Hepatocyte (in vitro differentiated cells): ENCODE measurements around the gene PLA2G12B. TPM values are rescaled to one million over a fixed set of nuclear protein-coding genes. Genes with fewer than 3 reads are reported as not detected.

Experiments
- DNase-seq: peaks from one replicate; pipeline ENCODE4 v3.0.0-alpha.2; 2016; ENCODE audit warnings: low spot score
- H2AFZ ChIP-seq: fragments of 200-600 bp; sonication (generic); 2 replicates; pipeline ENCODE4 v1.6.0; 2016; ENCODE audit warnings: antibody characterized with exemption, mild to moderate bottlenecking
- H3K27ac ChIP-seq: fragments of 200-600 bp; sonication (generic); 2 replicates; pipeline ENCODE4 v1.5.1; 2016; ENCODE audit warnings: mild to moderate bottlenecking
- H3K27me3 ChIP-seq: fragments of 200-600 bp; sonication (generic); 2 replicates; pipeline ENCODE4 v1.6.1; 2016
- H3K36me3 ChIP-seq: fragments of 200-600 bp; sonication (generic); replicated peaks from 2 replicates; pipeline ENCODE4 v1.5.1; 2016; ENCODE audit warnings: low read depth; ENCODE audit not compliant: insufficient read depth
- H3K4me1 ChIP-seq: fragments of 200-600 bp; sonication (generic); 2 replicates; pipeline ENCODE4 v1.5.1; 2016; ENCODE audit warnings: mild to moderate bottlenecking, moderate library complexity; ENCODE audit not compliant: insufficient read depth
- H3K4me2 ChIP-seq: fragments of 200-600 bp; sonication (generic); 2 replicates; pipeline ENCODE4 v1.6.0; 2016
- H3K4me3 ChIP-seq: fragments of 200-600 bp; sonication (generic); 2 replicates; pipeline ENCODE4 v1.5.1; 2016; ENCODE audit warnings: mild to moderate bottlenecking
- H3K79me2 ChIP-seq: fragments of 200-600 bp; sonication (generic); 2 replicates; pipeline ENCODE4 v1.6.0; 2017; ENCODE audit warnings: mild to moderate bottlenecking
- H3K9me2 ChIP-seq: fragments of 200-600 bp; sonication (generic); replicated peaks from 2 replicates; pipeline ENCODE4 v1.6.0; 2017; ENCODE audit warnings: mild to moderate bottlenecking; ENCODE audit not compliant: insufficient read depth
- H3K9me3 ChIP-seq: fragments of 200-600 bp; sonication (generic); 2 replicates; pipeline ENCODE4 v1.5.1; 2016; ENCODE audit warnings: low read depth, mild to moderate bottlenecking
- H4K20me1 ChIP-seq: fragments of 200-600 bp; sonication (generic); 2 replicates; pipeline ENCODE4 v1.6.0; 2016; ENCODE audit warnings: mild to moderate bottlenecking; ENCODE audit not compliant: insufficient read depth, poor library complexity, severe bottlenecking
- EZH2 ChIP-seq: fragments of 200-600 bp; sonication (generic); IDR thresholded peaks from 2 replicates; pipeline ENCODE4 v1.6.1; 2016; ENCODE audit warnings: antibody characterized with exemption, mild to moderate bottlenecking, borderline replicate concordance
- EZH2phosphoT487 ChIP-seq: fragments of 200-600 bp; sonication (generic); IDR thresholded peaks from one replicate; pipeline ENCODE4 v1.6.1; 2018; ENCODE audit warnings: antibody characterized with exemption, mild to moderate bottlenecking, low read depth, moderate library complexity; ENCODE audit not compliant: unreplicated experiment, severe bottlenecking
- WGBS: methylation state at CpG from one replicate; pipeline ENCODE4 v1.1.6; 2016; ENCODE audit warnings: low lambda C conversion rate; ENCODE audit errors: missing lambda C conversion rate; 5-methylcytosine and 5-hydroxymethylcytosine counted together
- polyA plus RNA-seq: library from polyadenylated mRNA; unstranded; fragments of >200 nt; fragmentation: Nextera tagmentation; extraction: Ambion mirVana; gene quantifications from 2 replicates; pipeline ENCODE4 v1.2.1, GENCODE V29; 2016
- total RNA-seq: library from RNA; depleted of rRNA; stranded (reverse); fragments of >200 nt; gene quantifications from 2 replicates; pipeline ENCODE4 v1.2.3, GENCODE V29; 2014
- TF ChIP-seq, protein P1 (sequence below): fragments of 200-600 bp; sonication (generic); IDR thresholded peaks from 2 replicates; pipeline ENCODE4 v1.5.1; 2016; ENCODE audit warnings: antibody characterized with exemption, mild to moderate bottlenecking; ENCODE audit not compliant: poor library complexity

PLA2G12B gene
- total and polyA plus RNA-seq, 2 experiments from 2014 or later, result 21.1 to 39.9 TPM

DNA sequence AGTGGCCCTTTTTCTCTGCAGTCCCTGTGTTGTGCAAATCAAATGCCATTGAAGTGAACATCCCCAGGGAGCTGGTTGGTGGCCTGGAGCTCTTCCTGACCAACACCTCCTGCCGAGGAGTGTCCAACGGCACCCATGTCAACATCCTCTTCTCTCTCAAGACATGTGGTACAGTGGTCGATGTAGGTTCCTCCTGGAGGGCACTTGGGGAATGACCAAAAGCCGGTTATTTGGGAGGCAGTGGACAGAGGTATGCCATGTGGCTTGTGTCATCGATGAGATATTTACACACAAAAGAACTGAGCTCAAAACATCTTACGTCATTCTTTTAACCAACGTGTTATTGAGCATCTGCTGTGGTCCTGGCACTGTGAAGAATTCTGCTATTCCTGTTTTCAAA is 41.3 kb downstream of the PLA2G12B start:
- no peak for DNase-seq
- H3K27me3 ChIP-seq, result no peaks in the 10 kb centered on the region
- H3K79me2 ChIP-seq, result no peaks in the 10 kb centered on the region
- no peaks in the 10 kb centered on the region for H3K4me1 ChIP-seq
- no peaks in the 10 kb centered on the region for H3K9me2 ChIP-seq
- no peak overlapping the region for H3K27ac ChIP-seq
- H3K36me3 ChIP-seq, result no peaks in the 10 kb centered on the region
- TF ChIP-seq, protein P1, sequence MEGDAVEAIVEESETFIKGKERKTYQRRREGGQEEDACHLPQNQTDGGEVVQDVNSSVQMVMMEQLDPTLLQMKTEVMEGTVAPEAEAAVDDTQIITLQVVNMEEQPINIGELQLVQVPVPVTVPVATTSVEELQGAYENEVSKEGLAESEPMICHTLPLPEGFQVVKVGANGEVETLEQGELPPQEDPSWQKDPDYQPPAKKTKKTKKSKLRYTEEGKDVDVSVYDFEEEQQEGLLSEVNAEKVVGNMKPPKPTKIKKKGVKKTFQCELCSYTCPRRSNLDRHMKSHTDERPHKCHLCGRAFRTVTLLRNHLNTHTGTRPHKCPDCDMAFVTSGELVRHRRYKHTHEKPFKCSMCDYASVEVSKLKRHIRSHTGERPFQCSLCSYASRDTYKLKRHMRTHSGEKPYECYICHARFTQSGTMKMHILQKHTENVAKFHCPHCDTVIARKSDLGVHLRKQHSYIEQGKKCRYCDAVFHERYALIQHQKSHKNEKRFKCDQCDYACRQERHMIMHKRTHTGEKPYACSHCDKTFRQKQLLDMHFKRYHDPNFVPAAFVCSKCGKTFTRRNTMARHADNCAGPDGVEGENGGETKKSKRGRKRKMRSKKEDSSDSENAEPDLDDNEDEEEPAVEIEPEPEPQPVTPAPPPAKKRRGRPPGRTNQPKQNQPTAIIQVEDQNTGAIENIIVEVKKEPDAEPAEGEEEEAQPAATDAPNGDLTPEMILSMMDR, result no peak
- no peak for TF ChIP-seq EZH2
- no peaks in the 10 kb centered on the region for H4K20me1 ChIP-seq
- WGBS, result 95% methylated on average over 7 of the region's 7 CpGs
- H3K4me2 ChIP-seq, result no peak overlapping the region
- no peaks in the 10 kb centered on the region for H3K9me3 ChIP-seq
- no peak overlapping the region for H3K4me3 ChIP-seq
- no peak overlapping the region for H2AFZ ChIP-seq

DNA sequence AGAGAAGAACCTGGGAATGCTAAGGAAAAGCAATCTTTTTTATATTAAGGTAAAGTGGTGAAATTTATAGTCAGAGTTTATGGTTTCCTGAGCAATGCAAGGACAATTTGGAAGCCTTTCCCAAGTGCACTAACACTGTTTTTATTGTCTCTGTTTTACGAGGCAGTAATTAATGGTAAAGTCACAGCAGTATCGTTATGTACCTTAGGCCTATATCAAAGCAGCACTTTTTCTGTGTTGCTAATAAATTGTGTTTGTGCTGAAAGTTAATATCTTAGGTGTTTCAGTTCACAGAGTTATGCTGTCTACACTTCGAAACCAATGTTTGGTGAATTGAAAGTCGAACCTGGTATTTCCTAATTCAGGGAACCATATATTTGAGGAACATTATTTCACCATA is 41.9 kb downstream of the PLA2G12B start:
- Histone ChIP-seq H3K27ac (no peak overlapping the region), H3K9me3 (no peaks in the 10 kb centered on the region), H2AFZ (no peak overlapping the region), H3K4me1 (no peaks in the 10 kb centered on the region), H4K20me1 (no peaks in the 10 kb centered on the region), H3K27me3 (no peaks in the 10 kb centered on the region), H3K4me3 (no peak overlapping the region), H3K9me2 (no peaks in the 10 kb centered on the region), H3K4me2 (no peak overlapping the region), H3K79me2 (no peaks in the 10 kb centered on the region), H3K36me3 (no peaks in the 10 kb centered on the region)
- TF ChIP-seq, protein P1, result no peak
- TF ChIP-seq EZH2phosphoT487, result no peak
- TF ChIP-seq EZH2, result no peak
- 66% methylated on average over 4 of the region's 4 CpGs for WGBS
- DNase-seq, result no peak

DNA sequence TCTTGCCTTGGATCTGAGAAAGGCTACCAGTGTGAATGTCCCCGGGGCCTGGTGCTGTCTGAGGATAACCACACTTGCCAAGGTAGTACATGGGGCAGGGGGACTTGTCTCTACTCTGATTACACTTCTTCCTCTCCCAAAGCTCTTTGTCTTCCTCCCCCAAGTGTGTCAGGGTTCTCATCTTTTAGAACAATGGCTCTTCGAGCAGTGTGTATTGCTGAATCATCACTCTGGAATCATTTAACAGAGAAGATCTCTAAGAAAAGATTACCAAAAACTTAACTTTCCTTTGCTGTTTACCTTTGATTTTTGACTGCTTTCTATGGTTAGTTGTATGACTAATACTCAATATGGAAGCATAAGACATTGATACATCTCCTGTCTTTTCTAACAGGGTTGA is 42.8 kb downstream of the PLA2G12B start:
- Histone ChIP-seq H4K20me1 (no peaks in the 10 kb centered on the region), H3K4me2 (no peak overlapping the region), H3K36me3 (no peaks in the 10 kb centered on the region), H3K27ac (no peak overlapping the region), H2AFZ (no peak overlapping the region), H3K27me3 (no peaks in the 10 kb centered on the region), H3K9me3 (no peaks in the 10 kb centered on the region), H3K79me2 (no peaks in the 10 kb centered on the region), H3K4me3 (no peak overlapping the region), H3K4me1 (no peaks in the 10 kb centered on the region), H3K9me2 (no peaks in the 10 kb centered on the region)
- 95% methylated on average over 2 of the region's 2 CpGs for WGBS
- DNase-seq, result no peak
- TF ChIP-seq EZH2phosphoT487, result no peak
- no peak for TF ChIP-seq EZH2
- TF ChIP-seq, protein P1, result no peak

DNA sequence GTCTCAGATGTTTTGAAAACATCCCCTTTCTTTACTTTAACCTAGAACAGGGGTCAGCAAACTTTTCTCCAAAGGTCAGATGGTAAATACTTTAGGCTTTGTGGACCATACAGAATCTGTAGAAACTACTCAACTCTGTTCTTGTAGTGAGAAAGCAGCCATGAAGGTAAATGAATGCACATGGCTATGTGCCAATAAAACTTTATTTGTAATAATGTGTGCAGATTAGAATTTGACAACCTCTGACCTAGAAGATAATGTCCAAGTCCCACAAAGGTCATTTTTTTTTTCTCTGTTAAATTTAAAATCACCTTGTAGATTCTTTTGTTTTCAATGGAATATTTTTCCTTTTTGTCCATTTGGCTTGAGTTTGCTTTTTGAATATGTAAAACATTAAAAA is 43.9 kb downstream of the PLA2G12B start:
- TF ChIP-seq, protein P1, result no peak
- no peak for TF ChIP-seq EZH2
- no peak for TF ChIP-seq EZH2phosphoT487
- Histone ChIP-seq H3K27ac (no peak overlapping the region), H3K9me3 (no peaks in the 10 kb centered on the region), H3K79me2 (no peaks in the 10 kb centered on the region), H3K27me3 (no peaks in the 10 kb centered on the region), H3K9me2 (no peaks in the 10 kb centered on the region), H3K4me3 (no peak overlapping the region), H3K4me1 (no peaks in the 10 kb centered on the region), H3K4me2 (no peak overlapping the region), H4K20me1 (no peaks in the 10 kb centered on the region), H3K36me3 (no peaks in the 10 kb centered on the region), H2AFZ (no peak overlapping the region)
- DNase-seq, result no peak
